ENCODE data around the gene ITPK1.

Gene ITPK1

DNA sequence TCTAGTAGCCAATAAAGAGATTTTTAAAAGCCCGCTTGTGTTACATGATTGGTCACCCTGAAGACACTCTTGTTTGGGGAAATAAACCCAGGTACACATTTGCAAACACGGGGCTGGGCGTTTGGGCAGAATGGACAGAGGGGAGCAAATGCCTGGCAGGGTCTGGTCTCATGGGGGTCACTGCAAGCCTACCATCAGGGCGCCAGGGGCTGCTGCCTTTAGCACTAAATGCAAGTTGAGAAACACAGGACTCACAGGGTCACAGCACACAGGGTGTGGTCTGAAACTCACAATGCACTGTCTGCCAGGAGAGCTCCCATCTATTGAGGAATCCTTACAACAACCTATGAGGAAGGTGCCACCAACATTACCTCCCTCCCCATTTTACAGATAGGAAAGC lies 130.2 kb downstream of the ITPK1 start:
- DNase-seq = no peak

DNA sequence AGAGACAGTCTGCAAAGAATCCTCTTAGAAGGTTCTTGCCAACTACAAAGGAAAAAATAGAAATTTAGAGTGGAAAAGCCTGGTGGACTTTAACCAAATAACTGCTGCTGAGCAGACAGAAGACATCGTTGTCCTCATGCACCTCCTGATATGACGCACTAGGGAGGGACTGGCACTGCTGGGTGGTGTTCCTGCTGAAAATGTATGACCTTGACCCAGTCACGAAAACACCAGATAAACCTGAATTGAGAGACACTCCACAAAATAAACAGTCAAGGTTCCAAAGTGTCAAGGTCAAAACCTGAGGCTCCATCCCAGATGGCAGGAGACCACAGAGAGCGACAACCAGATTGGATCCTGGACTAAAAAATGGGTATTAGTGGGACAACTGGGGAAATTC lies 130.8 kb downstream of the ITPK1 start:
- DNase-seq = no peak

DNA sequence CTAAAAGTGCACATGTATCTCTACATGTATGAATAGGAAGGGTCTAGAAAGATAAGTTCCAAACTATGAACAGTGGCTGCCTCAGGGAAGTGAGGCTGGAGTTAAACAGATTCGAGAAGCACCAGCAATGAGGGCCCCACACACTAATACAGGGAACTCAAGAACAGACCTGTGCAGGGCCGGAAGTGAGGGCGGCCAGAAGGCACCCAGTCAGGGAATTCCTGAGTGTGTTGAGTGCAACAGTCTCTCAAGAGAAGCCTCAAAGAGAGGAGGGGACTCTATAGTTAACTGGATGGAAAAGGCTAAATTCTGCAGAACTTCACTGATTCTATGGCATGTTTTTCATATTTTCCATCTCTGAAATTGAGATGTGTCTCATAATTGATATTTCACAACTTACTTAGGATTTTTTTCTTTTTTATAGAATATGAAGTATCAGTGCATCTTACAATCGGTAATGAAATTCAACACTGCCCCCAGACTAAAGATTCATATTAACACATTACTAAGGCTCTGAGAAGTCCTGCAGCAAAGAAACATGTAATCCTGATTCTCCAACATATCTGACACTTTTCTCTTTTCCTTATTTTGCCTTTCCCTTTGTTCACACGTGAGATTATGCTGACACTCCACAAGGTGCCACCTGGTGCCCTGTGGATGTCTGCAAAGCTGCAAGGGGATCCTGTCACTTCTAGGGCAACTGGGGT lies 131.5 kb downstream of the ITPK1 start:
- no peak for DNase-seq

DNA sequence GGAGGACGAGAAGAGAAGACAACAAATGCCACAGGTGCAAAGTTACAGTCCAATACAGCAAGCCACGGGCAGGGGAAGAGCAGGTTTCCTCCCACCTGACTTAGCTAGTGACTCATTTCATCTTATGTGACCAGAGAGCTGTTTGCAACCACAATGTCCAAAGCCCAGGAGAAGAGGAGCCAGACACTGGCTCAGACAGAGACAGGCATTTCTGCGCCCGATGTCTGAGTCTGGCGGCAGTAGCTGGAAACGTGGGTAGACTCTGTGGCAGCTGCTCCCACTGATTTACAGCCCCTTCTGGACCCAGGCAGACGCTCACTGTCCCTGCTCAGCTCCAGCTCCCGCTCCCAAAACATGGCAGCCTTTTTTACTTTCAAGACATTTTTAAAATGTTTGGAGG lies 132.8 kb downstream of the ITPK1 start:
- DNase-seq = no peak

DNA sequence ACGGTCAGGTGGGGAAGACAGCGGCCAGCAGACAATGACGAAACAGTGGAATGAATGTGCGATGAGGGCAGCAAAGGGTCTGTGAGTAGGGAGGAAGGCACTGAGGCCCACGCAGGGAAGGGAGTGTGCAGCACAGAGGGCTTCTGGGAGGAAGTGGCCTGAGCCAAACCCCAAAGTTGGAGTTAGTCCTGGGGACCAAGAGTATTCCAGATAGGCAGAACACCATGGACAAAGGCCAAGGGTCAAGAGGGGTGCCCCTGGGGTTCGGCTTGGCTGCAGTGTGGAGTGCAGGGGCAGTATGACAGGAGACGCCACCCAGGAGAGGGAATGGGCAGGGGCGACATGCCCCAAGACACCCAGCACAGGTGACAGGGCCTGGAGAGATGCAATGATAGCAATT lies 134.0 kb downstream of the ITPK1 start:
- no peak for DNase-seq

DNA sequence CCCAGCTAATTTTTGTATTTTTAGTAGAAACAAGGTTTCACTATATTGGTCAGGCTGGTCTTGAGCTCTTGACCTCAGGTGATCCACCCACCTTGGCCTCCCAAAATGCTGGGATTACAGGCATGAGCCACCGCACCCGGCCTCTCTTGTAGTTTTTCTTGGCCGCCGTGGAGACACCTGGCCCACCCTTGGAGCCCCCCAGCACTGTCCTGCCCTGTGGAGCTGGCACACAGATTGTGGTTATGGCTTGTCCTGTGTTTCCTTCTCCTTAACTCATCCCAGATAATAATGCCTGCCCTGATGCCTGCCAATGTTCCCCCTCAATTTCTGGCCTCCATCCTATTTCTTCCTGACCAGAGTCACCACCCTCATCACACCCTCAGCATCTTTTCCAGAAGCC lies 134.9 kb downstream of the ITPK1 start:
- no peak for DNase-seq

DNA sequence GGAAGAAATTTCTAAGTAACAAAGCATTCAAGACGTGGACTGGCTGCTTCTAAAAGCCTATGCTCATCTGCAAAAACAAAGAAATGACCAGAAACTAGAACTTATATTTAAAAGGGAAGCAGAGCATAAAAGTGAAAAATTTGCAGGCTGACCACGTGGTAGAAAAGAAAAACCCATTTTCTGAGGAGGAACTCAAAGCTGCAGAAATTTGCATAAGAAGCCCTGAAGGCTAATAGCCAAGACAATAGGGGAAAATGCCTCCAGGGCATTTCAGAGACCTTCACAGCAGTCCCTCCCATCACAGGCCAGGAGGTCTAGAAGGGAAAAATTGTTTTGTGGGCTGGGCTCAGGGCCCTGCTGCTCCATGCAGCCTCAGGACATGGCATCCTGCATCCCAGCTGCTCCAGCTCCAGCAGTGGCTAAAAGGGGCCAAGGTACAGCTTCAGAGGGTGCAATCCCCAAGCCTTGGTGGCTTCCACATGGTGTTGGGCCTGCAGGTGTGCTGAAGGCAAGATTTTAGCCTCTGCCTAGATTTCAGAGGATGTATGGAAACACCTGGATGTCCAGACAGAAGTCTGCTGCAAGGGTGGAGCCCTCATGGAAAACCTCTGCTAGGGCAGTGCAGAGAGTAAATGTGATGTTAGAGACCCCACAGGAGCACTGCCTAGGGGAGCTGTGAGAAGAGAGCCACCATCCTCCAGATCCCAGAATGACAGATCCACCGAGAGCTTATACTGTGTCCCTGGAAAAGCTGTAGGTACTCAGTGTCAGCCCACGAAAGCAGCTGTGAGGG lies 137.3 kb downstream of the ITPK1 start:
- no peak for DNase-seq

DNA sequence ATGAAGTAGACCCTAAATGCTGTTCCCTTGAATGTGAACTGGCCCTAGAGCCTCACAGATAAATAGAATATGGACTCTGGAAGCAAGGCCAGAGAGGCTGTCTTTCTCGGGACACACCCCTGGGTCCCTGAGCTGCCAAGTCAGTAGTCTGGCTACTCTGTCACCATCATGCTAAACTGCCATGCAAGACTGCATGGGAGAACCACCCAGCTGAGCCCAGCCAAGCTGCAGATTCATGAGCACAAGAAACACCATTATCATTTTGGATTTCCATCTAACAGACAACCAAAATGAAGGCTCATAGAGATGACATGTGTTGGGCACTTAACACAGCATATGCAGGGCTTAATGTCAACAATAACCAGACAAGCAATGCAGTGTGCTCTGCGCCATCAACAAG lies 139.5 kb downstream of the ITPK1 start:
- DNase-seq = no peak

DNA sequence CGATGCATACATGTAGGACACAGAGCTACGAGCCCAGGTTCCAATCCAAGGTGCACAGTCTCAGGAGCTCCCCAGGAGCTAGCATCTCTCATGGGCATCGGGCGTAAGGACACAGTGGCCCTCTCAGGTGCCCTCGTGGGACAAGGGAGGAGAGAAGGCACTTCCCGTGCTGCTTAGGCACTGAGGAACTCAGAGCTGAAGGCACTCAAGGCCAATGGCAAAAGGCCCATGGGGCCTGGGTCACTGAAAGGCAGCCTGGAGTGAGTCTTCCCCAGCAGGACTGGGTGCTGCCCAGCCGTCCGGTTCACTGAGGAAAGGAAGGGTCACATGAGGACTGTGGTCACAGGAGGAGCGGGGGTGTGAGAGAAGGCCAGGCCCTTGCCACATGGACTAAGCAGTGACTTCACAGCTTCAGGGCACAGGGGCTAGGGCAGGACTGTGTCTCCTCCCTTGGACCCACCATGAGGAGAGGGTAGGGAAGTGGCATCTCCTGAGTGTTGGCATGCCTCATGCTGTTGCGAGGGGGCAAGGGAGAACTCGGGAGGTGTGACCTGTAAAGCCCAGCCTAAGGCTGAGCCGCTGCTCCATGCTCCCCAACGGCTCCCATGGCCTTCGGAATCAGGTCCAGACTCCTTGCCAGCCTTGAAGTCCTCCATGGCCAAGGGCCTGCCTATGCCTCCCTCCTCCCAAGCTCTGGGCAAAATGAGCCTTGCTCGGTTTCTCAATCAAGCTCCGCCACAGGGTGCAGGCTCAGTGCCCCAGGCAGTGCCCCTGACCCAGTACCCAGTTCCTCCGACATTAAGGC lies 141.0 kb downstream of the ITPK1 start:
- DNase-seq = no peak

DNA sequence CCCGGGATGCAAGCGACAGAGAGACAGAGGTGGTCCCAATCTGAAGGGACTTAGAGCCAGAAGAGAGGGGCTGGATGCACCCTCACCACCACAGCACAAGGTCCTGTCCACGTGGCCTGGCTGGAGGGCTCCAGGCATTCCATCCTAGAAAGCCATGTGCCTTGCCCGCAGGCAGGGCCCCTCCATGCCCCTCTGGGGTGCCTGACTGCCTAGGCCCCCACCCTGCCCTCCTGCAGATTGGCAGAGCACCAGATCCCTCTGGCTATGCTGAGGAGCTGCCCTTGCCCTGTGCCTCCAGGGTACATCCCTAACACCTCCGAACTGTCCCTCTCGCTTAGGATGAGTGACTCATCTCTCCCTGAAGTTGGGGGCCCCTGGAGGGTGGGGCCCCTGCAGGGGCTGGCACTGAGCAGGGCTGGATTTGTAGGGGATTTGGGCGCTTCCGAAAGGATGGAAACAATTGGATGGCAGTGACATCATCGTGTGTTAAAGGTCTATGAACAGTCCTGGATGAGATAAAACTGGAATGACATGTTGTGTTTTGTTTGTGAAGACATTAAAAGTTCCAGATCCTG lies 141.8 kb downstream of the ITPK1 start:
- DNase-seq = no peak

DNA sequence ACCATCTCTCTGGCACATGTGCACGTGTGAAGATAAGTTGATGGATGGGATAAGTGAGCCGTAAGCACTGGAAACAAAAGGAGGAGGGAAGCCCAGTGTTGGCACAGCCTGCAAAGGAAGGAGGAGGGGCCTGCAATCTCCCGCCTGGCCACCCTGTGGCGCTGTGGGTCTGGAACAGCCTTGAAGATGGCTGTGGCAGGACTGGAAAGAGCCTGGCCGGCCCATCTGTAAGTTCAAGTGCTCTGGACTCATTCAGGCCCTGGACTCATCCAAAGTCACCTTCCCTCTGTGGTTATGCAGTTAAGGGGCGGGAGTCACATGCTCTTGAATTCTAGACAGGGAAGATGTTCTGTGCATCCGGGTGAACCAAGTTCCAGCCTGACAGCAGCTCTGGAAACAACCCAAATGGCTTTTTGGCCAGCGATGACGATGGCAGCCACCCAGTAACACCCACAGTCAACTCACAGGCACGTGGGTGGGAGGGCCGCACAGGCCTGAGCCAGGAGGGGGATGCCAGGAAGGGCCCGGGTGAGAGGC lies 142.4 kb downstream of the ITPK1 start:
- no peak for DNase-seq

DNA sequence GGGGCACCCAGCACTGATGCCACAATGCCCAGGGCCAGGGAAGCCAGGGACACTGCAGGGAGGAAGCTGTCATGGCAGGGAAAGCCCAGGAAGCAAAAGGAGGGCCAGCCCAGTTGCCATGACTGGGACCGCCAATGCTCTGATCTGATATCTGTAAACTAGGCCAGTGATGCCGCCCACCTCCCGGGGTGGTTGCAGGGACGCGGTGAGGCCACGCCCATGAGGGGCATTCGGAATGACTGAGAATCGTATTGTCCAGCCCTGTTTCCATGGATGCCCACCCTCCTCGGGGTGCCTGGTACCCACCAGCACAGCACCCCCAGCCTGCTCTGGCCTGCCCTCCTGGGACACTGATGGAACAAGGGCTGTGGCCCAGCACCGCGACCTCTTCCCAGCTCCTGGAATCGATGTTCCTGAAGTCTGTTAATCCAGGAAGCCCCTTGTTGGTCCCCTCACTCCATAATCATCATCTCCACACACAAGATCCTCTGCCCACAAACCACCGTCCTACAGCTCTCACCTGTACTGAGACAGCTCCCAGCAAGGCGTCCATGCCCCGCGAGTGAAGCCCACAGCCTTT lies 144.0 kb downstream of the ITPK1 start:
- no peak for DNase-seq

DNA sequence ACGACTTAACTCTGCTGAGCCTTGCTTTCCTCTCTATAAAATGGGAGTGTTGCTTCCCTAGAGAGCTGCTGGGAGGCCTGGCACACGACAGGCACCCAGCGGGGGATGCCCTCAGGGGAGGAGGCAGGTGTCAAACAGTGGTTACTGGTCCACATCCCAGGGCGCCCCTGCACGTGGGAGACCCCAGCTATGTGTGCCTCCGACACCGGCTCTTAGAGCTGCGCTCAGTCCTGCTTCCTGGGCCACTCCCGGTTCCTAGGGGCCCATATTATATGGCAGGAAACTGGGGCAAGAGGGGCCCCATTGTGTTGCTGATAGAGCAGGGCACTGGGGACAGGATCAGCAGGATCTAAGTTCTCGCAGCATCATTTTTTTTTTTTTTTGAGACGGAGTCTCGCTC lies 145.5 kb downstream of the ITPK1 start:
- DNase-seq = no peak

DNA sequence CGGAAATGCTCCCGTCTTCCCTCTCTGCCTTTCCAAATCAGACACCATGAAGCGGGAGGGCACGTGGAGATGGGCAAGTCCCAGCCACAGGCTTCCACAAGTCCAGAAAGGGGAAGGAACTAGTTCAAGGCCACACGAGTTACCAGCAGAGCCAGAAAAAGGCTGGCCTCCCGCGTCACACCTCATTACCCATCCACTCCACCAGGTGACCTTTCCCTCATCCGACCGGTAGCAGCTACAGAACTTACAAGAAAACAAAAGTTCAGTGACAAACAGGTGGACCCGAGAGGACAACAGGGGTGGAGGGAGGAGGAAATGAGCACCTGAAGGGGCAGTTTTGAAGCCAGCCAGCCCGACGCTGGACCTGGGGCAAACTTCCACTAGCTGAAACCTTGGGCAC lies 145.9 kb downstream of the ITPK1 start:
- DNase-seq = no peak

DNA sequence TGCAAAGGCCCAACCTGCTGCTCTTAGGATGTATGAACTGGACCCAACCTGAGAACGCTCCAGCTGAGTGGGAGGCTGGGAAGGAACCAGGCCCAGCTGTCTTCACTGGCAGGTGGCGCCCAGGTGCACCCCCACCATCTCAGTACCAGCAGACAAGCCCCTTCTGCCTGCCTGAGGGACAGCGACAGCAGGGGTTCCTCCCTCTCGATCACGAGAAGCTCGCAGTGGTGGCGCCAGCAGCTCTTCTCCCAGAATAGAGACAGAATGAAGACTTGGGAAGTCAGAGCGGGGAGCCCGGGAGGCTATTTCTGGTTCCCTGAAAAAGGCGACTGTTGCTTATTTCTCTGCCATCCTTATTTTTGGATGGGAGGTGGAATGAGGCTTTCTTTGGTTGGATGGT lies 146.3 kb downstream of the ITPK1 start:
- no peak for DNase-seq

DNA sequence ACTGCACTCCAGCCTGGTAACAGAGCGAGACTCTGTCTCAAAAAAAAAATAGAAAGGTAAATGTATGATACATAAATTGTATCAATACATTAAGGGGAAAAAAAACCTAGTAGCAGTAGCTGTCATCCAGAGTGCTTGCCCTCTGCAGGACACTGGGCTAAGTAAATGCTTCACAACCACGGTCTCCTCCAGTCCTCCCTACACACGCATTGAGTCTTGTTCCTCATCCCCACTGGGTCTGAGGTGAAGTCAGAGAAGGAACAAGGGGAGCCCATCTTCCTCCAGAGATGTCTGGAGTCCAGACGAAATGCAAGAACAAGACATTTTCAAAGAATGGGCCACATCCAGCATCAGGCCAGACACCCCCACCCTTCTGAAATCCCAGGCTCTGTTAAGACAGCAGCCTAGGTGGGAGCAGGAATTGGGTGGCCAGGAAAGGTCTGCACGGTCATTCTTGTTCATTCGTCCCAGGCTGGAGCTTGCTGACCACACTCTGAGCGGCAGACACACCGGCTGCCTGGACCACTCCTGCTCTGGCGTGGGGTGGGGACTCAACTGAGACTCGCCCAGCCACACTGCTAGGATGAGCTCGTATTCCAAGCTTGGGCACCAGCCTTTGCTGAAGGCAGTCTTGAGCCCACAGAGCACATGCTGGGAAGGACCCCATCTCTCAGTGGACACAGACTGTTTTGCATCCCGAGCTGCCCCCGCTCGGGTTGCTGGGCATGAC lies 147.3 kb downstream of the ITPK1 start:
- DNase-seq = no peak

DNA sequence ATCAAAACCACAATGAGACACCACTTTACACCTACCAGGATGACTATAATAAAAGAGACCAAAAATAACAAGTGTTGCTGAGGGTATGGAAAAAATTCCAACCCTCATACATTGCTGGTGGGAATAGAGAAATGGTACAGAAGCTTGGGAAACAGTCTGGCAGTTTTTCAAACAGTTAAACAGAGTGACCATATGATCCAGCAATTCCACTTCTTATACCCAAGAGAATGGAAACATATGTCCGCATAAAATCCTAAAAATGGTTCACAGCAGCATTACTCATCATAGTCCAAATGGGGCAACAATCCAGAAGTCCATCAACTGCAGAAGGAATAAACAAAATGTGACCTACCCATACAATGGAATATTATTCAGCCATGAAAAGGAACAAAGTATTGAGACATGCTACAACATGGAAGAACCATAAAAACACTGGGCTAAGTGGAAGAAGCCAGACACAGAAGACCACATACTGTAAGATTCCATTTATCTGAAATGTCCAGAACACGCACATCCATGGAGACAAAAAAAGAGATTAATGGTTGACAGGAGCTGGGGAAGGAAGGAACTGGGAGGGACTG lies 148.3 kb downstream of the ITPK1 start:
- DNase-seq = no peak

DNA sequence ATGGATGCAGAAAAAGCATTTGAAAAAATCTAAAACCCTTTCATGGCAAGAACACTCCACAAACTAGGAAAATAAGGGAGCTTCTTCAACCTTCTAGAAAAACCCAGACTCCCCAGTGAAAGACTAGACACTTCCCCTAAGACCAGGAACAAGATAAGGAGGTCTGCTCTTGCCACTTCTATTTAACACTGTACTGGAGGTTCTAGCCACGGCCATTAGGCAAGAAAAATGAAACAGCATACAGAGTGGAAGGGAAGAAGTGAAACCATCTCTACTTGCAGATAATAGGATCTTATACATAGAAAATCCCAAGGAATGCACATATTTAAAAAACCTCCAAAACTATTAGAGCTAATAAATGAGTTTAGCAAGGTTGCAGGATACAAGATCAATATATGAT lies 150.4 kb downstream of the ITPK1 start:
- no peak for DNase-seq

DNA sequence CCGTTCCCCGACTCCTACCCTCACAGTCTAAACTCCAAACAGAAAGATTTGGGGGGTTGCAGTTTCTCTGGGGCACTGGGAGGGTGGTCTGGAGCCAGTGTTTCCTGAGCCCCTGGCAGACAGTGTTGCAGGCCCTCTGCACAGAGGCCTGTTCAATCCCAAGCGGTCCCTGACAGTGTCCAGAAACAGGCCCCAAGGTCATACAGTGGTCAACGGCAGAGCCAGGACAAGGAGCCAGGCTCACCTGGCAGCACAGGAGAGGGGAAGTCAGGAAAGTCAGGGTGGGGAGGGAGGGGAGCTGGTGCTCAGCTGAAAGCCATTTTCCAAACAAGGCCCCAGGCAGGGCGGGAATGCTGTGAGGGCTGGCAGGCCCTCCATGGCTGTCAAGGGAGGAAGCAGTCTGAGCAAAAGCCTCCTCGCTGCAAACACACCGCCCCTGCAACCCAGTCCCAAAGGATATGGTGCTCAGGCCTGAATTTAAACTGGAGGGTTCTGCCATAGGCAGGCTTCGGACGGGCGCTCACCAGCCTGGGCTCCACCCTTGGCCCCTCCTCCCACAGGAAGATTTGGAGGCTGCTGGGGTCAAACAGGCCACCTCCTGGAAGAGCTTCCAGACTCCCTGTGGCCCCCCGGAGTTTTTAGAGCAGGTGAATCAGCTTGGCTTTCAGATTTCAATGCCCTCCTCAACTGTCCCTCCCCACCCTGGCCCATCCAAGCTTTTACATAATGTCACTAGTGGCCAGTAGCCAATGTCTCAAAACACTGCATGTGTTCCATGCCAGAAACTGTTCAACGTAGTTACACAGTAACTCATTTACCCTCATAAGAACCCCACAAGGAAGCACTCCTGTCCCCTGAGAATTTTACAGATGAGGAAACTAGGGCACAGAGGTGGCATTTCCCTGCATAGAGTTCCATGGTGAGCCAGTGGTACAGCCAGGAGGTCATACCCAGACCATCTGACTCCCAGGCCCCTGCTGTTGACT lies 151.3 kb downstream of the ITPK1 start:
- no peak for DNase-seq
